ENCODE data around the gene GRIK1.

The GRIK1 gene

GRCh38 chr21:29775462-29775861, 164.3 kb downstream of the GRIK1 start:
- Histone ChIP-seq H3K4me1 (ENCODE audit: control insufficient read depth, low read length) (no peaks in the 10 kb centered on the region), H3F3A (ENCODE audit: control insufficient read depth, insufficient read depth) (no peaks in the 10 kb centered on the region), H3K9me3 (ENCODE audit: control insufficient read depth, insufficient read depth, low read length) (no peaks in the 10 kb centered on the region), H3K4me2 (ENCODE audit: low read length) (no peak overlapping the region), H3K27me3 (ENCODE audit: control insufficient read depth, low read length) (no peaks in the 10 kb centered on the region), H3K9me2 (replicated peaks; ENCODE audit: control insufficient read depth, low read length) (no peaks in the 10 kb centered on the region), H3K27ac (ENCODE audit: low read depth, low read length) (no peak overlapping the region), H3K36me3 (ENCODE audit: control insufficient read depth, low read length) (no peaks in the 10 kb centered on the region), H3K79me2 (ENCODE audit: control insufficient read depth, low read length) (no peaks in the 10 kb centered on the region), H3K4me3 (ENCODE audit: low read length) (no peak overlapping the region), H4K20me1 (ENCODE audit: control insufficient read depth, insufficient read depth, low read depth, low read length) (no peaks in the 10 kb centered on the region)
- TF ChIP-seq EZH2phosphoT487 (IDR thresholded peaks at IDR 0.05; ENCODE audit: borderline replicate concordance, low read length) (no peak), CTCF (IDR thresholded peaks at IDR 0.05; ENCODE audit: low read depth, low read length, poor library complexity, severe bottlenecking) (no peak)

GRCh38 chr21:29771491-29772066, 168.2 kb downstream of the GRIK1 start:
- TF ChIP-seq EZH2phosphoT487 (IDR thresholded peaks at IDR 0.05; ENCODE audit: borderline replicate concordance, low read length) = no peak
- no peak for TF ChIP-seq CTCF (IDR thresholded peaks at IDR 0.05; ENCODE audit: low read depth, low read length, poor library complexity, severe bottlenecking)
- no peaks in the 10 kb centered on the region for H3F3A ChIP-seq (ENCODE audit: control insufficient read depth, insufficient read depth)

GRCh38 chr21:29763674-29764073, 176.1 kb downstream of the GRIK1 start:
- Histone ChIP-seq H4K20me1 (ENCODE audit: control insufficient read depth, insufficient read depth, low read depth, low read length) (no peaks in the 10 kb centered on the region), H3K4me2 (ENCODE audit: low read length) (no peak overlapping the region), H3F3A (ENCODE audit: control insufficient read depth, insufficient read depth) (no peaks in the 10 kb centered on the region), H3K4me3 (ENCODE audit: low read length) (no peak overlapping the region), H3K36me3 (ENCODE audit: control insufficient read depth, low read length) (no peaks in the 10 kb centered on the region), H3K79me2 (ENCODE audit: control insufficient read depth, low read length) (no peaks in the 10 kb centered on the region), H3K4me1 (ENCODE audit: control insufficient read depth, low read length) (no peaks in the 10 kb centered on the region), H3K9me2 (replicated peaks; ENCODE audit: control insufficient read depth, low read length) (no peaks in the 10 kb centered on the region), H3K9me3 (ENCODE audit: control insufficient read depth, insufficient read depth, low read length) (no peaks in the 10 kb centered on the region), H3K27ac (ENCODE audit: low read depth, low read length) (no peak overlapping the region), H3K27me3 (ENCODE audit: control insufficient read depth, low read length) (no peaks in the 10 kb centered on the region)
- TF ChIP-seq CTCF (IDR thresholded peaks at IDR 0.05; ENCODE audit: low read depth, low read length, poor library complexity, severe bottlenecking) (no peak), EZH2phosphoT487 (IDR thresholded peaks at IDR 0.05; ENCODE audit: borderline replicate concordance, low read length) (no peak)

More at GRCh38 chr21:29771491-29772066, 168.2 kb downstream of the GRIK1 start:
- no peaks in the 10 kb centered on the region for H3K36me3 ChIP-seq (ENCODE audit: control insufficient read depth, low read length)
- no peak overlapping the region for H3K4me2 ChIP-seq (ENCODE audit: low read length)
- H3K79me2 ChIP-seq (ENCODE audit: control insufficient read depth, low read length) = no peaks in the 10 kb centered on the region
- H3K27me3 ChIP-seq (ENCODE audit: control insufficient read depth, low read length) = no peaks in the 10 kb centered on the region
- no peak overlapping the region for H3K4me3 ChIP-seq (ENCODE audit: low read length)
- no peaks in the 10 kb centered on the region for H3K4me1 ChIP-seq (ENCODE audit: control insufficient read depth, low read length)
- no peak overlapping the region for H3K27ac ChIP-seq (ENCODE audit: low read depth, low read length)
- H3K9me3 ChIP-seq (ENCODE audit: control insufficient read depth, insufficient read depth, low read length) = no peaks in the 10 kb centered on the region
- H3K9me2 ChIP-seq (replicated peaks; ENCODE audit: control insufficient read depth, low read length) = no peaks in the 10 kb centered on the region
- no peaks in the 10 kb centered on the region for H4K20me1 ChIP-seq (ENCODE audit: control insufficient read depth, insufficient read depth, low read depth, low read length)

All from DOHH2 (cell line).